HG02852 (cell line): Measurements from ENCODE around the gene ROBO4.

ENCODE experiments used
- ATAC-seq: cut with Tn5 transposase; IDR thresholded peaks from one replicate; pipeline ENCODE4 v1.9.1; 2021; ENCODE audit warnings: mild to moderate bottlenecking, moderate library complexity; ENCODE audit not compliant: unreplicated experiment

ROBO4 gene

DNA sequence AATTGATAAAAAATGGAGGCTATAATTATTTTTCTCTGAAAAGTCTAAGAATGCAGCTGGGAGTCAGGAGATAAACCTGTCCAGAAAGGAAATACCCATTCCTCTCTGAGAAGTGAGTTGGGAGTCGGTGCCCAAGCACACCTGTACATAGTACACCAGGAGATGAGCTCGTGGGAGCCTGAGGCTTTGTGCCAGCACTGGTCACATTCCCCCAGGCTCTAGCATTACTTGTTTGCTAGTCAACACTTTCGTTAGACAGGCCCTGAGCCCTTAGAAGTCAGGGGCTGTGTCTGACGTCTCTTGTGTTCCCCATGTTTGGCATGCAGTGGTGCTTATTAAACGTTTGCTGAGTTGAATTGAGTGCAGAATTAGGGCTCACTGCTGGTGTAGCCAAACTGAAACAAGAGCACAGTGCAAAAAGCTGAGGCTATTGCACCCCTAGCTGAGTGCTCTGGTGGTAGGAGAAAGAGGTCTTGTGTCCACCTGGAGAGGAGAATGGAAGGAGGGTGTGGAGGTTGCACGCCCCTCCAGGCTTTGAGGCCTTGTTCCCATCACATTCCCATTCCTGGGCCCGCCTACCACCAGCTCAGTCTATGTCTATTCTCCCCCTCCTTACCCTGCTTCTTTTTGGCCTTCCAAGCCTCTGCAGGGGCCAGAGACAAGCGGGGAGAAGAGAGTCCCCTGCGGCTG lies 6.8 kb downstream of the ROBO4 start:
- no peak for ATAC-seq

DNA sequence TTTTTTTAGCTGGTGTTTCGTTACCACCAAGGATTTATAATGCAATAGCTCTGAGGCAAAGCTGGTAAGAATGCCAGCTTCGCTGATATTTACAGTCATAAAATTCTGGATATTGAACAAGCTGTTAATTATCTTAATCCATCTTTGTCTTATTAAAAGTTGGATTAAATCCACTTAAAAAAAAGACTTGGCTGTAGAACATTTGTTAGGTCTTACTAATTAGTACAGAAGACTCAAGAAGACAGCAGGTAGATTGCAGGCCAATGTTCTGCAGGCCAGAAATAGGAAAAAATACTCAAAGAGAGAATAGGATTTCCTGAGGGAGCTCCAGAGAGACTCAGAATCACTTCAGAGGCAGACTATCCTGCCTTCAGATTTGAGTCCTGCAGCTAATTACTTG lies 7.5 kb downstream of the ROBO4 start:
- ATAC-seq: no peak

DNA sequence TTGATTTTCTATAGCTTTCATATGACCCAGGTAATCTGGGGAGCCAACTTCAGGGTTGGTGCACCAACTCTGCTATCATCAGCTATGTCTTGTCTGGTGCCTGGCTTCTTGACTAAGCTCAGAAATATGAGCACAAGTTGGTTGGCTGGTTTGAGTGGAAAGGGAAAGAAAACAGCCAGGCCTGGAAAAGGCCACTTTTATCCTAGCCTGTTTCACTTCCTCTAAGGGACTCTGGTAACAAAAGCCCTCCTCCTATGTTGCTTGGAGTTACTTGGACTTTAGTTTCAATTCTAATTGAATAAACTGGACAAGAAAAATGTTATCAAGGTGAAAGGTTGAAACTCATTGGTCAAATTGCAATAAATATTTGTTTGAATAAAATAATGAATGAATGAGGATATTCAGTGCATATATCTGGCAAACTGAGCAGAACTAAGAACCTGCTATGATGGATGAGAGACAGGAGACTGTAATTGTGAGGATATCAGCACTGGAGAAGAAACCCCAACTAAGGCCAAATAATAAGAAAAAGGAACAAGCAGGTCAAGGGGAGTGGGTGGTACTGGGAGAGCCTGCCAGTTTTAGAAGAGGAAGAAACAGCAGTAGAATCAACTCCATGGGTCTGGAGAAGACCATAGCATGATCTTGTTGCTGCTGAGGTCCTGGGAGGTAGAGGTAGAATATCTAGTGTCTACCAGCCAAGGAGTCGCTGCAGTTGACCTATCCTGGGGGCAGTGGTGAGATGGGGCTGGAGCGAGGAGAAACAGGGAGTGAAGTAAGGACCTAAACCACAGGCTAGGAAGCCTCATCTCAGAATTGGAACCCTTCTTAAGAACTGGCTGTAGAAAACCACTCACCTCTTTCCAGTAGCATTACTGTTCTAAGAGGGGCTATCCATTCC lies 8.2 kb downstream of the ROBO4 start:
- no peak for ATAC-seq

DNA sequence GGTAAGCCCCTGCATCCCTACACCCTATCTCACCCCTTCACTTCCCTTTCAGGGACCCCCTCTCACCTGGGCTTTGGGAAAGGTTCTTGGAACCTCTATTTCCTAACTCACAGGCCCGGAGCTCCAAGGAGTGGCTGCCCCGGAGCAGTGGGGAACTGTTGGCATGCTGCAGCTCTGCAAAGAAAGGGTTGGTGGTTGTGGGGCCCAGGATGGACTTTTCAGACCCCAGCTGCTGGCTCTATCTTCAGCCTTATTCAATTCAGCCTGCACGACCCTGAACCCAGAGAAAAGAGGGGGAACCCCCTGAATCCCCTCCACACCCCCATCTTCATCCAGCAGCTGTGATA lies 10.0 kb downstream of the ROBO4 start:
- ATAC-seq: no peak

DNA sequence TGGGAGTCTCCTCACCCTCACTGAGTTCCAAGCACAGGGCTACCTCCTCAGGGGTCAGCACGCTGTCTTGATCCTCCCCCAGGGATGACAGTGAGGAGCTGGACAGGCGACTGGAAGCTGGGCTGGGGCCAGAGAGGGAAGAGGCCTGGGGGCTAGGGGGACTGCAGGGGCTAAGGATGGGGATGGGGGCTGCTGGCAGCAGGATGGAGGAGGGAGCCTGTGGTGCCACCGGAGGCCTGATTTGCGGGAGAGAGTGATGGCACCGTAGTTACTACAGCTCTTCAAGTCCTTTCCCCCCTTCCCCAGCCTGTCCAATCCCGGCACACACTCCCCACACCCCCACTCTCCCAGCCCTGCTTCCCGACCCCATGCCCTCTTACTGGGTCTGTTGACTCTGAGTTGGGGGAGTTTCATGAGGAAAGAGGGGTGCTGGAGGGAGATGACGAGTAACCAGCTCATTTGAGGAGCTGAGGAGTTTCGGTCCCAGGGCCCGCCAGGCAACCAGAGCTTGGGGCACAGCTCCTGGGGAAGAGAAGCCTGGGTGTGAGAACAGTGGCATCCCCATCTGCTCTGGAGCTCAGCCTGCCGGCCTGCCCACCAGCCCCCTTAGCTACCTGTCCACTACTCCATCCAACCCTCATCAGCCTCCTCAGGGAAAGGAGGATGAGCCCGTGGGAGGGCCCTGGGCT lies 10.5 kb downstream of the ROBO4 start:
- ATAC-seq: no peak

DNA sequence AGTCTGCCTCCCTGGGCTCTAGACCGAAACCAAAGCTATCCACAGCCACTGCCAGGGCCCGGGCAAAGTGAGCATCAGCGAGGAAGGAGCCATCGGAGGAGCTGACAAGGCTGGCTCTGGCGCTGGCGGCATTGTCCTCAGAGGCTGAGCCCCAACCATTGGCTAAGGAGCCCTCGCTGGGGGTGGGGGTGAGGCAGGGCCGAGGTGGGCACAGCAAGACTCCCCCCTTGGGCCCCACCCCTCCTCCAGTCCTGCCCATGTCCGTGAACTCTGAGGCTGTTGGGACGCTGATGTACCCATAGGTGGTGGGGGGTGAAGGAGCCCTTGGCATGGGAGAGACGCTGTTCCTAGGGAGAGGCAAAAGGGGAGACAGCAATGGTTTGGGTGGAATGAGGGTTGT lies 11.2 kb downstream of the ROBO4 start:
- no peak for ATAC-seq

DNA sequence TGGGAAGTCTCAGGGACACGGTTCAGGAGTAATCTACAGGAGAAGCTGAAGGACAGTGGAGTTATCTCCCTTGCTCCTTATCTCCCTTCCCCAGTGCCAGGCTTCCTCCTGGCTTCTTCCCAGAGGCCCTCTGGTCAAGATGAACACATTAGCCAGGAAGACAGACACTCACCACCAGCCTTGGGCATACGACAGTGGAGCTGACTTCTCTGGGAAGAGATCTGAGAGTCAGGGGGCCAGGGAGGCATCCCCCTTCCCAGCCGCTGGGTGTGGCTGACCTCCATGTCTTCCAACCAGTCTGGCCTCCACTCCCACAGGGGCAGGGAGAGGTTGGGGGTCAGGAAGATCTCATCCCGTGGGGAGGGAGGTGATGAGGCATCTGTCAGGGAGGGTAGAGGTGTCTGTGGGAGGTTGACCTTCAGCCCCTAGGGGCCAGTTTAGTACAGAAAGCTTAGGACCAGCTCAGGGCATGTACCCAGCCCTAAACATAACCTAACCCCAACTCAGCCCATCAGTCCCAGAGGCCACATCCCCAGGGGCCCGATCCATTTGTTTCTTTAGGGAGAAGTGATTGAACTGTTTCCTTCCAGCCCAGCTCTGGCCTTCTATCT lies 12.7 kb downstream of the ROBO4 start:
- no peak for ATAC-seq

DNA sequence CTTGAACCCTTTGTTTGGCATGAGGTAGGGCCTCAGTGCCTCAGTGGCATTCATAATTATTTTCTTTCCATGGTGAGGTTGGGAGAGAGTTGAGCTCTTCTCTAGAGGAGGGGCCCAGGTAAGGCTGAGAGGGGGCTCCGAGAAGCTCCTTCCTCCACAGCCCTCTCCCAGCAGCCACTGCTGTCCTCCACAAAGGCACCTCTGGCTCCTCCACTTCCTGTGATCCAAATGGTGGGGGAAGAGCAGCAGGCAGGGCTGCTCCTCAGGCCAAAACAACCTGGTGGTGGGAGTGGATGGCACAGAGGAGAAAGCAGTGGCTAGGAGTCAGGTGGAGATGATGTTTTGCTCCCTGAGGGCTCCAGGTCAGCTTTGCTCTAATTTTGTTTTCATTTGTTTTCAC lies 13.3 kb downstream of the ROBO4 start:
- ATAC-seq: no peak

DNA sequence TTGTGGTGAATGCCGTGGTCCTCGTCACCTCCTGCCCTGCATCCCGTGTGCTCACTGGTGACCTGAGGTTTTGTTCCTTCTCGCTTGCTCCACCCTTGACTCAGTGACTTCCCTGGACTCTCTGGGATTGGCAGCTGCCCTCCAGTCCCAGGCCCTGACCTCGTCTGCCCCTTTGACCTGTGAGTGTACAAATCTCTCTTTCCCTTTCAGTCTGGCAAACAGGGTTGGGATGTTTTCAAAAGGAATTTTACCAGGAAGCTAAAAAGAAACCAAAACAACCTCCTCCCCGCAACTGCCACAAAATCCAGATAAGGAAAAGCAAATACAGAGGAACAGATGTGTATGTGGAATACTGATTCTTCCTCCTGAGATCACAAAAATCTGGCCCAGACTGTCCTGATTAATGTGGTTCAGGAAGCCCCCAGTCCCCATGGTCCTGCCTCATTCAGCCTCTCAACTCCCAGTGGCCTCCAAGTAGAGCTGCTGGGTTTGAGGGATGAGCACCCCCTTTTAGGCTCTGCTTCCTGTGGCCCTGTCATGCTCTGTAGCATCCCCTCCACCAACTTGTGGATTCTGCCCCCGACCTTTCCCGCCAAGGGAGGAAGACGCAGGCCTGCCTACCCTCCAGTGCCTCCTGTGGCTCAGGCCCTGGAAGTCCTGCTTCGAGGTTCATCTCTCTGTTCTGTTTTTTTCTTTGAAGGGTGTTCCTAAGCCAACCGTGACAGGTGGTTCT lies 15.2 kb downstream of the ROBO4 start:
- ATAC-seq: no peak

DNA sequence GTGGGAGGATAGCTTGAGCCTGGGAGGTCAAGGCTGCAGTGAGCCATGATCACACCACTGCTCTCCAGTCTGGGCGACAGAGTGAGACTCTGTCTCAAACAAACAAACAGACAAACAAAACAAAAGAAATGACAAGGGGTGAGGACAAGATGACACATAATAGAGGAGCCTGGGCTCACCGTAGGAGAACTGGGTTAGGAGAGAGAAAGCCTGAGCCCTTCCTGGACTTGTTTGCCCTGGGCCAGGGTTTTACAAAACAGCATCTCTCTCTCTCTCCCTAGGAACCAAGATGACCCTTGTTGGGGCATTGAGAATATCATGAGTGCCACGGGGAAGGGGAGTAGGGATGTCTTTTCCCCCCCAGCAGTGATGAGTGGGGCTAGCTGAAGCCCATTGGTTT lies 16.7 kb downstream of the ROBO4 start:
- no peak for ATAC-seq

DNA sequence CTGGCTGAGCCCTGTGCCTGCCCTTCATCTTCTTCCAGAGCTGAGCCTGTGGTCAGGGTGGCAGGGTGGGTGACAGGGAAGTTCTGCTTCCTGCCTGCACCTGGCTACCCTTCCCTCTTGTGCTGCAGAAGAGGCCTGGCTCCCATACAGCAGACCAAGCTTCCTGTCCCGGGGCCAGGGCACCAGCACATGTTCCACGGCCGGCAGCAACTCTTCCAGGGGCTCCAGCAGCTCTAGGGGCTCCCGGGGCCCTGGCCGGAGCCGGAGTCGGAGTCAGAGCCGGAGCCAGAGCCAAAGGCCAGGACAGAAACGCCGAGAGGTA lies 17.4 kb downstream of the ROBO4 start:
- no peak for ATAC-seq

DNA sequence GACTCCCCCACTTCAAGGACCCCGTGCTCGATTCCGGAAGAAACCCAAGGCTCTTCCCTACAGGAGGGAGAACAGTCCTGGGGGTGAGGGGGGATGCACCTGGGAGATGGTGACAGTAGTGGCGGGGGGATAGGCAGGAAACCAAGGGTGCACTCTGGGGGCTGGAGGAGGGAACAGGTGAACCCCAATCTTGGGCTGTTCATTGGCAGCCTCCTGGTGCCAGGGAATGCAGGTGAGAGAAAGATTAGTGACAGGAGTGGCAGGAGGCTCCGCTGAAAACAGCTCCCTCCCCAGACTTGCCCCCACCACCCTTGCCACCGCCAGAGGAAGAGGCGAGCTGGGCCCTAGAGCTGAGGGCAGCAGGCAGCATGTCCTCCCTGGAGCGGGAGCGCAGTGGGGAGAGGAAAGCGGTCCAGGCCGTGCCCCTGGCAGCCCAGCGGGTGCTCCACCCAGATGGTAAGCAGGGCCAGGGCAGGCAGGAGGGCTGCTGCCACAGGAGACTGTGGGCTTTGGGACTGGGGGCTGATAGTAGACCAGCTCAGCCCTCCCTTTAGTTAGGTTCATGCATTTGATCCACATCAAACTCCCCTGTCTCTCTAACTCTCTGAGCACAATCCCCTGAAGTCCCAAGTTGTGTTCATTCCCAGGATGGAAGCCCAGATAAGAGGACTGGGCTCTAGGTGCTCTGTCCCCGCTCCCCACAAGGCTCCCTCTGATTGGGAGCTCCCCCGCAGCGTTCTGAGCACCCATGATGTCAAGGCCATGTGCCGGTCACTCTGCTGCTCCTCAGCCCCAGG lies 18.0 kb downstream of the ROBO4 start:
- no peak for ATAC-seq

DNA sequence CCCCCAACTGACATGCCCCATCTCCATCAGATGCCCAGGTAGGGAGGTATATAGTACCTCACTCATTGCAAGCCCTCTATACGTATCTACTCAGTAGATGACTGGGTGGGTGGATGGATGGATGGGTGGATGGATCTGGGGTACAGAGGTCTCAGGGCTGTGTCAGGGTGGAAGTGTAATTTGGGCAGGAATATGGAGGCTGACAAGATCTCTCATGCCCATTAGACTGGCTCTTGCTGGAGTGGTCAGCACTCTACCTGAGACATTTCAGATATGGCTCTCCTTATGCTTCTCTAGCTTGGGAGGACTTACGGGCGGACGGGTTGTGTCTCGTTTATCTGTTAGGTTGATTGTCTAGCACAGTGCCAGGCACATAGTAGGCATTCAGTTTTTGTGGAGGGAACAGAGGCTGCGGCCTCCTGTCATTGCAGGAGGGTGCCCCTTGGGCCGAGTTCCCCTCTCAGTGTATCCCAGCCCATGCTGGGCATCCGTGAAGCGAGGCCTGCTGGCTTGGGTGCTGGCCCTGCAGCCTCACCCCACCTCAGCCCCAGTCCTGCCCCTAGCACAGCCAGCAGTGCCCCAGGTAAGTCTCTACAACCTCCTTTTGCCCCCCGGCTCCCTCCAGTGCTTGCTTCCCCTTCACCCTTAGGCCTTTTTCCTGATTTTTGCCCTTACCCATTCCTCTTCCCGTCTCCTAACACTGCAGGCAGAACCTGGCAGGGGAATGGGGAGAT lies 18.7 kb downstream of the ROBO4 start:
- no peak for ATAC-seq

DNA sequence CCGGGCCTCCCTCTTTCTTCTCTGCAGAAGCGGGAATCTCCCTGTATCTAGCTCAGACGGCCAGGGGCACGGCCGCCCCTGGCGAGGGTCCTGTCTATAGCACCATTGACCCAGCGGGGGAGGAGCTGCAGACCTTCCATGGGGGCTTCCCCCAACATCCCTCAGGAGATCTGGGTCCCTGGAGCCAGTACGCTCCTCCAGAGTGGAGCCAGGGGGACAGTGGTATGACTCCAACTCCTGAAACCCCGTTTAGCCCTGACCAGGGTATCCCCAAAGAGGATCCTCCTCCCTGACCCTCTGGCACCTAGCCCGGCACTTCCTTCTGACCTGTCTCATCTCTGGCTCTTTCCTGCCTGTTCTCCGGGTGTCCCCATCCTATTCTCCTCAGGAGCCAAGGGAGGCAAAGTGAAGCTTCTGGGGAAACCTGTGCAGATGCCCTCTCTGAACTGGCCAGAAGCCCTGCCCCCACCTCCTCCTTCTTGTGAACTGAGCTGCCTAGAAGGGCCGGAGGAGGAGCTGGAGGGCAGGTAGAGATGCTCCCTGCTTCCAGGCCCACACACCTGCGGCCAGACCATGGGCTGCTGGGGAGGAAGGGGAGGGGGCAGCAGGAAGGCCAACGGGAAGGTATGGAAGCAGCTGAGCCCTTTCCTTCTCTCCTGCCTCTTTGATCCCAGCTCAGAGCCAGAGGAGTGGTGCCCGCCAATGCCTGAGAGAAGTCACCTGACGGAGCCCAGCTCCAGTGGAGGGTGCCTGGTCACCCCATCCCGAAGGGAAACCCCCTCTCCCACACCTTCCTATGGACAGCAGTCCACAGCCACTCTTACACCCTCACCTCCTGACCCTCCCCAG lies 19.5 kb downstream of the ROBO4 start:
- ATAC-seq: no peak

DNA sequence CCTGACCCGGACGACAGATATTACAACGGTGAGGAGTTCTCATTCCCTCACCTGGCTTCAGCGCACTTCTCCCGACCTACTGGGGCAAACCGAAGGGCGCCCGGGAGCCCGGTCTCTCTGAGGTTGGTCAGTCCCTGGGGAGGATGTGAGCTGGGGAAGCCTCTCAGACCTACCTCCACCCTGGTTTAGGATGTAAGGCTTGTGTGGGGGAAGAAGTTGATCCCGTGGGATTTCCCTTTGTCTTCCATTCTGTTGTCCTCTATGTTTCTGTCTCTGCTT lies 20.1 kb downstream of the ROBO4 start:
- no peak for ATAC-seq

DNA sequence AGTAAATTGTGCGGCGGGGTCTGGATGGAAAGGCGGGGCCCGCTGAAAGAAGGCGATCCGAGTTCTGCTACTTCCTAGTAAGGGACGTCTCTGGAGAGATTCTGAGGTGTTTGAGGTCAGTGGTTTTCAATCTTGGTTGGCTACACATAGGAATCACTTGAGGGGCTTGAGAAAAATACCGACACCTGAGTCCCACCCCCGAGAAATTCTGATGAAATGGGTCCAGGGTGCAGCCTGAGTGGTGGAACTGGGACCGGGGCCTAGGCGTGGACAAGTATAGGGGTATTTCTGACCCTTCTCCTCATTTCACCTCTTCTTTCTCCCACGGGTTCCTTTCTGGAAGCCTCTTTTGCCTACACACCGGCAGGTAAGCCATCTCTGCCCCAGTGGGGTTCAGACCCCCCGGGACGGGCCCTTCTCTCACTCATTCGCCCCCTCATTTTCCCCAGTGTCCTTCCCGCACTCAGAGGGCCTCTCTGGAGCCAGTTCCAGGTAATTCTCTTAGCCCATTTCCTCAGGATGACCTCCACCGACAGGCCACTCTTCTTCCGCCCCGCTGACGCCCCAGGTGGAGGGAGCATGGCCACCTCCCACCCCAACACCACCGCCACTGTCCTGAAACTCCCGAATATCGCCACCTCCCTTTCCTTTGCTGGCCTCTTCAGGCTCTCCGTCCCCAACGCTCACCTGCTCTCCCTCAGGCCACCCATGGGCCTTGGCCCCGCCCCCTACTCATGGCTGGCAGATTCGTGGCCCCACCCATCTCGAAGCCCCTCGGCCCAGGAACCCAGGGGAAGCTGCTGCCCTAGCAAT lies 20.6 kb downstream of the ROBO4 start:
- ATAC-seq: no peak

DNA sequence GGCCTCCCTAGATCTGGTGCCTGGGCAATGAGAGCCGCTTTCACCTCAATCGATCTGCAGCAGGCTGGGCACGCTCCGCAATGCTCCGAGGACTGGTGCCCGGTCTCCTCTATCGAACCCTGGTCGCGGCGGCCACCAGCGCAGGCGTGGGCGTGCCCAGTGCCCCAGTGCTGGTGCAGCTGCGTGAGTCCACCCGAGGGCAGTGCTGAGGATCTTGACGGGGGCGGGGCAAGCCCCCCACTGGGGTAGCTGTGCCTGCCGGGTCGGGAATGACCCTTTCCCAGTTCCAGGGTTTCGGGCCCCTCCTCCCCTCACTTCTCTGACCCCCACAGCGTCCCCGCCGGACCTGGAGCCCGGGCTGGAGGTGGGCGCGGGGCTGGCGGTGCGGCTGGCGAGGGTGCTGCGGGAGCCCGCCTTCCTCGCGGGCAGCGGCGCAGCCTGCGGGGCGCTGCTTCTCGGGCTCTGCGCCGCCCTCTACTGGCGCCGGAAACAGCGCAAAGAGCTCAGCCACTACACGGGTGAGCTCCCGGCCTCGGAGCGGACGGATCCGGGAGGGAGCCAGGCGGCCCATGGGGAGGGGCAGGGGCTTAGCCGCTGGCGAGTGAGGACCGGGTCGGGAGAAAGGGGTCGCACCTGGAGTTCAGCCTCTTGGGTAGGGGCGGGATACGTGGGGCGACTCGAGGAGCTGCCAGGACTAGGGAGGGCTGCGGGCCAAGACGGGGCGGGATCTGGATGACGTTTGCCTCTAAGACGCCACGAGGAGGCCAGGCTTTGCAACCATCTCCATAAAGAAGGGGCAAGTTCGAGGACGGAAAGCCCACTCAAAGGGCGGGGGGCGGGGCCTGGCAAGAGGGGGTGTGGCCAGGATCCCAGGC lies 21.5 kb downstream of the ROBO4 start:
- peak; percentile 95 for ATAC-seq
